HG02938 (cell line): ENCODE results near the gene C2.
"Not testable (repeated sequence)": the region's sequence is repeated elsewhere in the genome, so short reads cannot be mapped to it uniquely, and the experiment has no call there.

Source experiments
- ATAC-seq: cut with Tn5 transposase; IDR thresholded peaks from one replicate; pipeline ENCODE4 v1.9.1; 2021; ENCODE audit warnings: mild to moderate bottlenecking, moderate library complexity; ENCODE audit not compliant: unreplicated experiment

C2 gene

DNA sequence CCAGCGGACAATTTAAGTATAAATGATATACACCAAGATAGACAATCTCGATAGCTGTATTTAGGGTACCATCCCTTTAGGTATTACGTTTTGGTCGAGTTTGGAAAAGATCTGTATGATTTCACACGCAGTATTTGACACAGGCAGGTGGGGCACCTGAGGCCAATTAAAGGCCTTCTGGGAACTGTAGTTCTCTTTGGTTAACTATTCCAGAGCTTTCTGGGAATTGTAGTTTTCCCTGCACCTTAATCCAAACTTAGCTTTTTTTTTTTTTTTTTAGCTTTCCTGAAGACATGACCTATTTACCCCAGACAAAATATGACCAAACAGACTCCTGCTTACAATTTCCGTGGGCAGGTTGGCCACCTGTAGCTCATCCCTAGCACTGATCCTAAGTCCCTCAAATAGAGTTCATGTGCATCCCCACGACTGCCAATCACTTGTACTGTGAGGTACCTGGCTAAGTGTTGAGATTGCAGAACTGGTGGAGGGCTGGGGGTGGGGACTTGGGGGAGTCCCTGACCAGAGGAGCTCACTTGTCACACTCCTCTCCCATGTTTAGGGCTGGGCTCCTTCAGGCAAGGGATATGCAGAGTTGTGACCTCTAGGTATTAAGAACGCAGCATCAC lies 29.0 kb upstream of the C2 start:
- ATAC-seq: no peak

DNA sequence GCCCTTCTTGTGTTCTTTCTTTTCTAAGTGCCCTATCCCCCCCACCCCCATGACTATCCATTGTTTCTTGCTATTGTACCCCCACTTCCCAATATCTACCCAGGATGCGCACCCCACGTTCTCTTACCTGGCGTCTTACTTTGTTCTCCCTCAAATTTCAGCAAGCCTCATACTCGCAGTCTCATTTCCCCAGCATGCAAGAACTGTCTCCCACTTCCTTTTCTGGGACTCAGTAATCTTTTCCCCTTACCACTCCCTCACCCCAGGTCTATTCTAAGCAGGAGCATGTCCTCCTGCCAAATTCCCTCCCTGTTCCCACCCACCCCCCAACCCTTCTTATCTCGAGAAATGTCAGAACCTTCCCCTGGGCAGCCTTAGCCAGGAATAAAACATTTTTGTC lies 28.3 kb upstream of the C2 start:
- no peak for ATAC-seq

DNA sequence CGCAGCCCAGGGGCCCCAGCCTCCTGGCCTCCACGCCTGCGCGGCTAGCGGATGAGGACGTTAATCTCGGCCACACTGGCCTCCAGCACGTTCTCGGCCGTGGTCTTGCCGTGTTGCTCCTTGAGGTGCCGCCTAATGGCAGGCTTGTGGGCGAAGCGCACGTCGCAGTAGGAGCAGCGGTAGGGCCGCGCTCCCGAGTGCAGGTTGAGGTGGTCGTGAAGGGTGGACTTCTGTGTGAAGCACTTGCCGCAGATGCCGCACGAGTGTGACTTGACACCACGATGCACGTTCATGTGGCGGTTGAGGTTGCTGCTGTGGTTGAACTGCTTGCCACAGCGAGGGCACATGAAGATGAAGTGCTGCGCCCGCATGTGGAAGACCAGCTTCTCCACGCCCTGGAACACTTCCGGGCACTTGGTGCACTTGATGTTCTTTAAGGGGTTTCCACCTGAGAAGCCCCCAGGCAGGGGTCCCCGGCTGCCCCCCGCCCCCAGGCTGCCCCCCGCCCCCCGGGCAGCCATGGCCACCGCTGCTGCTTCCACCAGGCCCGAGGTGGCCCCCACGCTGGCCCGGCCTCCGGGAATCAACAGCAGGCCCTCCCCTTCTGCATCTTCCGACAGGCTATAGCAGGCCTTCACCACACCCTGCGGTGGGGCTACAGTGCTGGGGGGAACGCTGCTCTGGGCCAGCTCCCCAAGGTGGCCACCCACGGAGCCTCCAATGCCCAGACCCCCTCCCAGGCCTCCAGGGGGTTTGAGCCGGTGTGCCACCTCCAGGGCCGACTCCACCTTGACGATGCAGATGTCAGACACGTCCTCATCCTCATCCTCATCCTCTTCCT lies 27.4 kb upstream of the C2 start:
- ATAC-seq: no peak

DNA sequence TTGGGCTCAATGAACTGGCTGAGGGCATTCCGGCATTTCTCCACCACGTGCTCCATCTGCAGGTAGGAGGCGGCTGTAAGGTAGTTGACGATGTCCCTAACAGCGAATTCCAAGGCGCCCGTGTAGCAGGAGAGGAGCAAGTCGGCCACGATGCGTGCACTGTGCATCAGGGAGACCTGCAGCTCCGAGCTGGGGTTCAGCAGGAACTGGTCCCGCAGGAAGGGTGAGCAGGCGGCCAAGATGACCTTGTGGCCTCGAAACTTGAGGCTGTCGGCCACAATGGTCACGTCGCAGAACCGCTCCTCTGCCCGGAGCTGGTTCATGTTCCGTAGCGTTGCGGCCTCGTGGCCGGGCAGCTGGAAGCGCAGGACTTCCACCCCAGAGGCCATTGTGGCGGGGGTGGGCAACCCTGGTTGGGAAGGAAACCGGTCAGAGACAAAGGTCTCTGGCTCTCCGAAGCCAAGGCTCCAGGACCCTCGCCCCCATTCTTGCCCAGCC lies 26.6 kb upstream of the C2 start:
- ATAC-seq: no peak

DNA sequence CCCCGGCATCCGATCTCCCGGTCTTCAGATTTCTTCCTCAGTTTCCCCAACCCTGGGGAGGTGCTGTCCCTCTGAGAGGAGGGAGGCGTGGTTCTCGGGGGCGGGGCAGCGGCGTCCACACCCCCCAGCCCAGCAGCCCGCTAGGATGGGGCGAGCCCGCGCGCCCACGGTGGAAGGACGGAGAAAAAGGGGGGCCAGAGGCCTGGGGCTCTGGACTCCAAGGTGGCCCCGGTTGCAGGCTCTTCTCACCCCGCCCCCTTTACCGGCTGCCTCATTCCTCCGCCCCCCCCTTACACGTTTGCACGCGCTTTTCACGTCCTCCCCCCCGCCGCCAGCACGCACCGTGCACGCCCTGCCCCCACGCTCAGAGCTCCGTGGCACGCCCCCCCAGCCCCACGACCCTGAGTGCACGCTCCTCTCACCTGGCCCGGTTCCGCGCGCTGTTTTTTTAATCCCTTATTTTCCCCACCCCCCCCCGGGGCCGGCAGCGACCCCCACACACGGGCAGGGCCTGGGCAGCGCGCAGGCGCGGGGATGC lies 26.0 kb upstream of the C2 start:
- no peak for ATAC-seq

DNA sequence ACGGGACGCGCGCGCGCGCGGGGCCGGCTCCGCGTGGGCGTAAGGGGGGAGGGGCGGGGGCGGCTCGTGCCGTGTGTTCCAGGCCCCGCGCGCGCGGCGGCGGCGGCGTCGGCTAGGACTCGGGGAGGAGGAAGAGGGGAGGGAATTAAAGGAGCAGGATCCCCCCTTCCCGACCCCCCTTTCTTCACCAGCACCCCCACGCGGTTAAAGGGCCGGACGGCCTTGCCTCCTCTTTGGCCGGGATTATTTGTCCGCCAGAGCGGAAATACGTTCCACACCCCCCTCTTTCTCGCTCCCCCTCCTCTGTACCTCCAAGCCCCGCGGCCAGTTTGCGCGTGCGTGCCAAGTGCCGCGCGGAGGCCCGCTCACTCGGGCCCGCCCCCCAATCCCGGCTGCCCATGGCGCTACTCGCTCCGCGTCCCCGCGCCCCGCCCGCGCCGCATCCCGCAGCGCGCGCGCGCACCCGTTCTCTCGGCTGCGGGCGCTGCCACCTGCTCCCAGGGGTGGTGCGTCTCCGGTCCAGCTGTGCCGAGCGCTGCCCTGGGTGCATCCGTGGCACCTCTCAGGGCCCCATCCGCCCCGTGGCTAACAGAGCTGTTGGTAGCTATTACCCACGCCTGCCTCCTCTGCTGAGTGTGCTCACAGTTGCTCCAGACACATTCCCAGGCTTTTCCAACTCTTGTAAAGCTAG lies 25.4 kb upstream of the C2 start, which contains the start of gene ZBTB12:
Gene ZBTB12, minus strand, starts transcription at position 134 of the 691 bp plus-strand sequence. CDS start 781 bp downstream, outside the sequence.
- no peak for ATAC-seq

DNA sequence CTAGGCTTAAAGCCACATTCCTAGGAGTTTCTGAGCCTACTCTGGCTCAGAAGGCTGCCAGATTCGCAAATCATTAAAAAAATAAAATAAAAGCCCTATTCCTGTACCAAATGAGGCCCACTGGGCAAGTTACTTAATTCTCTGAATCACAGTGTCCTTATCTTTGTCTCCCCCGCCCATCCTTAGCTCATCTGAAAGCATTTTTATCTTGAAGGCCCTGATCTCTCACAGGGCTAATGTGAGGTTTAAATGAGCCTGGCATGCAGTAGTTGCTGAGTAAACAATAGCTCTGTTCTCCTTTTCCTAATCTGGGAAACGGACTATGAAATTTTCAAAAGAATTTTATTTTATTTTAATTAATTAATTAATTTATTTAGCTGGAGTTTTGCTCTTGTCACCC lies 23.6 kb upstream of the C2 start:
- ATAC-seq: no peak

DNA sequence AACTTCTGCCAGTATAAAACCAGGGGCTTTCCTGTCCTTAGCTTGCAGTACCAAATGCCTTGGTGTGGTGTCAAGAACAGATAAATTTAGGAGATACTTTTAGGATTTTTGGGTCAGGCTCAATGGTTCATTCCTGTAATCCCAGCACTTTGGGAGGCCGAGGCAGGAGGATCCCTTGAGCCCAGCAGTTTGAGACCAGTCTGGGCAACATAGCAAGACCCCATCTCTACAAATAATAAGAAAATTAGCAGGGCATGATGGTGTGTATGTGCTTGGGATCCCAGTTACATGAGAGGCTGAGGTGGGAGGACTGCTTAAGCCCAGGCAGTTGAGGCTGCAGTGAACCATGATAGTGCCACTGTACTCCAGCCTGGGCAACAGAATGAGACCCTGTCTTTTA lies 22.5 kb upstream of the C2 start:
- no peak for ATAC-seq

DNA sequence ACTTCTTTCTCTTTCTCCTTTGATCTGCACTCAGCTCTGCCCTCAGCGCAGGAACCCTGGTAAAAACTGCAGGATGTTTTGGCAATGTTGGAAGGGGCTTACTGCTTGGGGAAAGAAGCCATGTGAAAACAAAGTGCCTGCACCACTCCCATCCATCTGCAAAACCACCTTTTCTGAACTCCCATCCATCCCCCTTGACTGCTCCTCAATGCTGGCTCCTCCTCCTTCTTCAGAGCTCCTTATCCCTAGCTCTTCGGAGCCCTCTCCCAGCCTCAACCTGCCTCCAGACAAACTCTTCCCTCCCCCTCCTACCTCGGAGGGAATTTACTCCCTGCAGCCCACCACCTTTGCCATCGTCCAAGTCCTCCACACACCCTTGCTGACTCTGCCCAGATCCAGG lies 21.4 kb upstream of the C2 start:
- no peak for ATAC-seq

DNA sequence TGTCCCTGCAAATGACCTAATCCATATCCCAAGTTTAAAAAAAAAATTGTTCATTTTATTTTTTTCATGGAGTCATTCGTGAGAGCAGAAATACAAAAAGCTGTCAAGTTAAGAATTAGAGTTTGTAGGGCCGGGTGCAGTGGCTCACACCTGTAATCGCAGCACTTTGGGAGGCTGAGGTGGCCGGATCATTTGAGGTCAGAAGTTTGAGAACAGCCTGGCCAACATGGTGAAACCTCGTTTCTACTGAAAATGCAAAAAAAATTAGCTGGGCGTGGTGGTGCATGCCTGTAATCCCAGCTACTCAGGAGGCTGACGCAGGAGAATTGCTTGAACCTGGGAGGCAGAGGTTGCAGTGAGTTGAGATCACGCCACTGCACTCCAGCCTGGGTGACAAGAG lies 20.8 kb upstream of the C2 start:
- ATAC-seq: not testable (repeated sequence)

DNA sequence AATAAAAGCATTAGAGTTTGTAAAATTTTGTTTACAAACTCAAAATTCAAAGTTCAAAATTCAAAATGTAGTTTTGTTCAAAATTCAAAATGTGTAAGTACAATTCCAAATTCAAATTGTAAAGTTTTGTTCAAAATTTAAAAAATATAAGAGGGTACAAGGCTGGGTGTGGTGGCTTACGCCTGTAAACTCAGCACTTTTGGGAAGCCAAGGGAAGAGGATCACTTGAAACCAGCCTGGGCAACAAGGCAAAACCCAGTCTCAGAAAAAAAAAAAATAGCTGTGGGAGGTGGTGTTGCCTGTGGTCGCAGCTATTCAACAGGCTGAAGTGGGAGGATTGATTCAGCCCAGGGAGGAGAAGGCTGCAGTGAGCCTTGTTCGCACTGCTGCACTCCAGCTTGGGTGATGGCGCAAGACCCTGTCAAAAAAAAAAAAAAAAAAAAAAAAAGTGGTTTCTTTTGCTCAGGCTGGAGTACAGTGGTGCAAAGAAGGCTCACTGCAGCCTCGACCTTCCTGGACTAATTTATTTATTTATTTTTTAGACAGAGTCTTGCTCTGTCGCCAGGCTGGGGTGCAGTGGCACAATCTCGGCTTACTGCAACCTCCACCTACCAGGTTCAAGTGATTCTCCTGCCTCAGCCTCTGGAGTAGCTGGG lies 20.2 kb upstream of the C2 start:
- no peak for ATAC-seq

DNA sequence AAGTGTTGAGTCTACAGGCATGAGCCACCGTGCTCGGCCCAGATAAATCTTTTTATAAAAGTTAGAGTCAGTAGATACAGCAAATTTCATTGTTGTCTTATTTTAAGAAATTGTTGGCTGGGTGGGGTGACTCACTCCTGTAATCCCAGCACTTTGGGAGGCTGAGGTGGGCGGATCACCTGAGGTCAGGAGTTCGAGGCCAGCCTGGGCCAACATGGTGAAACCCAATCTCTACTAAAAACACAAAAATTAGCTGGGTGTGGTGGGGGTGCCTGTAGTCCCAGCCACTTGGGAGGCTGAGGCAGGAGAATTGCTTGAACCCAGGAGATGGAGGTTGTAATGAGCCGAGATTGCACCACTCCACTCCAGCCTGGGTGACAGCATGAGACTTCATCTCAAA lies 19.3 kb upstream of the C2 start:
- ATAC-seq: not testable (repeated sequence)

DNA sequence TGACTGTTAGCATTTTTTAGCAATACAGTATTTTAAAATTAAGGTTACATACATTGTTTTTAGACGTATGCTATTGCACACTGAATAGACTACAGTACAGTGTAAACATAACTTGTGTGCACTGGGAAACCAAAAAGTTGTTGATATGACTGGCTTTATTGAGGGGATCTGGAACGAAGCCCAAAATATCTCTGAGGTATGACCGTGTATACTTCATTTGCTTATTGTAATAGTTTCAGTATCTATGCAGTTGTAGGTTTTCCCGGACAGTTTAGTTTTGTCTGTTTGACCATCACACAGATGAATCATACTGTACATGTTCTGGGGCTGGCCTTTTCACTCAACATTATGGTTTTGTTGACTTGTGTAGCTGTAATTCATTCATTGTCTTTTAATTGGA lies 18.7 kb upstream of the C2 start:
- peak; percentile 88 for ATAC-seq

DNA sequence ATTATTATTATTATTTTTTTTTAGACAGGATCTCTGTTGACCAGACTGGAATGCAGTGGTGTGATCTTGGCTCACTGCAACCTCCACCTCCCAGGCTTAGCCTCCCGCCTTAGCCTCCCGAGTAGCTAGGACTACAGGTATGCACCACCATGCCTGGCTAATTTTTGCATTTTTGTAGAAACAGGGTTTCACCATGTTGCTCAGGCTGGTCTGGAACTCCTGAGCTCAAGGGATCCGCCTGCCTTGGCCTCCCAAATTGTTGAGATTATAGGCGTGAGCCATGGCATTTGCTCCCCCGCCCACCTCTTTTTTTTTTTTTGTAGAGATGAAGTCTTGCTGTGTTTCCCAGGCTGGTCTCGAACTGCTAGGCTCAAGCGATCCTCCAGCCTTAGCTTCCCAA lies 18.2 kb upstream of the C2 start:
- not testable (repeated sequence) for ATAC-seq

DNA sequence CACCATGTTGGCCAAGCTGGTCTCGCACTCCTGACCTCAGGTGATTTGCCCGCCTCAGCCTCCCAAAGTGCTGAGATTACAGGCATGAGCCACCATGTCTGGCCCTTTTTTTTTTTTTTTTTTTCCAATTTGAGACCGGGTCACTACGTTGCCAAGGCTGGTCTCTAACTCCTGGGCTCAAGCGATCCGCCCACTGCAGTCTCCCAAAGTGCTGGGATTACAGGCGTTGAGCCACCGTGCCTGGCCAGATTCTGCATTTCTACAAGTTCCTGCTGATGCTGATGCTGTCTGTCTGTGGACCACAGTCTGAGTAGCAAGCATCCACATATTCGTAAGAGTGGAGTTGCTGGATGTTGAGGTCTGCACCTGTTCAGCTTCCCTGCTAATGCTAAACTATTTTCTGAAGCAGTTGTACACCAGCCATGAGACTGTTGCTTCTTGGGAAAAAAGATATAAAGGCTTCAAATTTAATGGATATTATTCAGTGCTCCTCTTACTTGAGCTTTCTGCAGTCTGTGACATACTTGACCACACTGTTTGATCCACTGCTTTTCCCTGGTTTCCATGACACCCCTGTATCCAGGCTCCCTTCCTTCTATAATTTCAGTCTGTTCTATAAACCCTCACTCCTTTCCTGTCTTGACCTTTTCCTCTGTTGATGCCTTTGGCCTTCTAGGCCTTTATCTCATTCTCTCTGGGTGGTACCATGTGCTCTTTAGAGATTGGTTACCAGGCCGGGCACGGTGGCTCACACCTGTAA lies 15.5 kb upstream of the C2 start:
- no peak for ATAC-seq

DNA sequence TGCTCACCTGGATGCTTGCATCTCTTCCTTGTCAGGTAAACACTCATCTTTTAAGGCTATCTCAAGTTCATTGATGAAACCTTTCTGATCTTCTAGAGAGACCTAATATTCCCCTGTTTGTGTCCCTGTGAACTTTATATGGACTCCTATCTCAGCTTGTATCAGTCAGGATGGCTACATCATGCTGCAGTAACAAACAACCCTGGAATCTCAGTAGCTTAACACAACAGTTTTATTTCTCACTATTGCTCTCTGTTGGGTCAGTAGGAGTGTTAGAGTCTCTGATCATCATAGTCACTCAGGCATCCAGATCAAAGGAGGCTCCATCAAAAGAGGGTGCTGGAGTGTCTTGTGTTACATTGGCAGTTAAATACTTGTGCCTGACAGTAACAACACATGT lies 12.2 kb upstream of the C2 start:
- ATAC-seq: no peak

DNA sequence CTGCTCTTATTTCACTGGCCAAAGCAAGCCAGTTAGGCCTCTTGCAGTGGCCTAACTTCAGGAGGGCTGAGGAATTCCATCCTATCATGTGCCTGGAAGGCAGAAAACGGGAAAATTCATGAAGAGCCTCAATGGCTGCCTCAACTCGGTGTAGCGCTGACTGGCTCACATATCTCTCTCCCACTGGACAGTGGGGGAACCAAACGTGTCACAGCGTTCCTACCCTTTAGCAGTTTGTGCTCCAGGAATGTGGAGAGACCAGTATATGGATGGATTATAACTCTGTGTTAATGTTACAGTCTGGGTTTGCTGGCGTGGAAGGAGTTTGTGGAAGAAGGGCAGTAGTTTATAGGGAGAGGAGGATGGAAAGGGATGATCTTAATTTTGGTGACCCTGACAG lies 11.8 kb upstream of the C2 start:
- ATAC-seq: no peak

DNA sequence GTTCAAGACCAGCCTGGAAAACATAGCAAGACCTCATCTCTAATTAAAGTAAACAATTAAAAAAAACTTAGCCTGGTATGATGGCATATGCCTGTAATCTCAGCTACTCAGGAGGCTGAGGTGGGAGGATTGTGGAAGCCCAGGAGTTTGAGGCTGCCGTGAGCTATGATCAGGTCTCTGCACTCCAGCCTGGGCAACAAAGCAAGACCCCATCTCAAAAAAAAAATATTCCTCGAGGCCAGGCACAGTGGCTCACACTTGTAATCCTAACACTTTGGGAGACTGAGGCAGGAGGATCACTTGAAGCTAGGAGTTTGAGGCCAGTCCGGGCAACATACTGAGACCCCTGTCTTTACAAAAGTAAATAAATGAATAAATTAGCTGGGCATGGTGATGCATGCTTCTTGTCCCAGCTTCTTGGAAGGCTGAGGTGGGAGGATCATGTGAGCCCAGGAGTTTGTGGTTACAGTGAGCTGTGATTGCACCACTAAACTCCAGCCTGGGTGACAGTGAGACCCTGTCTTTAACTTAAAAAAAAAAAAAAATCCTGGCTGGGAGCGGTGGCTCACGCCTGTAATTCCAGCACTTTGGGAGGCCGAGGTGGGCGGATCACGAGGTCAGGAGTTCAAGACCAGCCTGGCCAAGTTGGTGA lies 9.3 kb upstream of the C2 start:
- no peak for ATAC-seq

DNA sequence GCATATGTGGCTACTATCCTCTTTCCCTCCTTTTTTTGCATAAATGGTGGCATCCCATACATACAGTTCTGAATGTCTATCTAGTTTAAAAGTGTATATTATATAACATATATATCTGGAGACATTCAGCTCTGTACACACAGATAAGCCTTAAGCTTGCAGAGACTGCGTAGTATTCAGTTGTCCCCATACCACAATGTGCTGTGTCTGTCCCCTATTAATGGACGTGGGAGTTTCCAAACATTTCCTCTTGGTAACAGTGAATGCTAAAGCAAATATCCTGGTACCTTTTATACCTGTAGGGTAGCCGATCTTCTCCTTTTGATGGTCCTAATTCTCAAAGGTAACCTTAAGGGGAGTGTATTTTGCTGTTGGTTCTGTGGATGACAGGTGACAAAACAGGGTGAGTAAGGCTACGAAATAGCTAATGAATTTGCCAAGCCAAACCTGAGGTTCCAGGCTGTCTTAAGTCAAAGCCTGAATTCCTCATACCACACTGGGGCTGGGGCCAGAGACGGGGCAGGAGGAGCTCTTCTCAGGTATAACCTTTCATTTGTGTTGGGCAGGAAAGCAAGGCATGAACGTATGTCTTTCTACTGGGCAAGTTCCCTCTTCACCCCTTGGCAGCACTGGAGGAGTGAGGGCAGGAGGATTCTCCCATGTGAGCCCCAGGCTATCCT lies 7.8 kb upstream of the C2 start:
- ATAC-seq: no peak
